Stimulated activated CD4-positive, alpha-beta T cell treated with anti-CD3 and anti-CD28 coated beads, Interleukin-4, amount 100 ng/mL, for 1 hour (primary cell): Measurements from ENCODE around the gene TFAP2D.

Source experiments
- DNase-seq: peaks from one replicate; pipeline ENCODE4 v3.0.0-alpha.2; 2020

The TFAP2D gene

GRCh38 chr6:50713226-50713625, at the start of gene TFAP2D:
TFAP2D (plus strand) TSS chr6:50713526; CDS start chr6:50714056, 530 bp downstream.
- no peak for DNase-seq

- no peak for DNase-seq
Measured at GRCh38 chr6:50663806-50664205, 49.5 kb upstream of the TFAP2D start.

- DNase-seq, result no peak
Measured at GRCh38 chr6:50666089-50666488, 47.2 kb upstream of the TFAP2D start.

DNA sequence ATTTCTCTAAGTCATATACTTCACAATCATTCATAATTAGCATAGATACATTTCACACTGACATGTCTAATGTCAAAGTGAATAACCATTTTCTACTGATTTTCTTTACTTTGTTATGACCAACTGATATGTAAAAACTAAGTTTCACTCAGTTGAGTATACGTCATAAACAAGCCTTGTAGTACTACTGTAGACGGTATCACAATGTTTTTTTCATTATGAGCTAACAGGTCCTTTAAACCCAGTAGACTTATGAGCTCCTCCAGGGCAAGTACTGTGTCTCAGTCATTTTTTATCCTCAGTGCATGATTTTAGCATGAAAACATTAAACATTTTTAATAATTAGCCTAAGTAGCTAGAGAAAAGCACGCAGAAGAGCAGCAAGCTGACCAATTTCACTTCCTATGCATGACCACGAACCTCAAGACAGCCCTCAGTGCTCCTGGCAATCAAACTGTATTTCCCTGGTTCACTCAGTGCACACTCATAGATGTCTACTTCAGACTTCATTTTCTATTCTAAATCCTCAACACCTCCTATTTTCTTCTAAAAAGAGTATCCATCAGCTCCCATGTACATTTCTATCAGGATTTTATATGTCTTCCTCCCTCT, 32.0 kb upstream of the TFAP2D start:
- DNase-seq, result no peak

DNA sequence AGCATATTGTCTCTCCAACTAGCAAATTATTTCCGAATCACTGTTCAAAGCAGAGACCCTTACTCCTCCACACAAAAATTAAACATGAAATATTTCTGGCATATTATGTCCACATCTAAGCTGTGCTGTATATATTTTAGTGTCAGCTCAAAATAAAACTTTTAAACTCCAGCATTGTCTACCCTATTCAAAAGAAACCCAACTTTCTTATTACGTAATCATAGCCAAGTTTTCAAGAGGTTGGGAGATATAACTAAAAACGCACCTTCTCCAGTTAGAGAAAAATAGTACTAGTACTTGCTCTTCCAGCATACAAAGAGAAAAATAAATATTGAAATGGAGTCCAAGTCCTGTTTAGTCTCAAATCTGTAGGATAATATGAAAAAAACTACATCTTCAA, 24.1 kb upstream of the TFAP2D start:
- no peak for DNase-seq

- DNase-seq, result no peak
Measured at GRCh38 chr6:50691814-50692495, 21.4 kb upstream of the TFAP2D start.

- DNase-seq, result no peak
Measured at GRCh38 chr6:50698546-50698945, 14.8 kb upstream of the TFAP2D start.

DNA sequence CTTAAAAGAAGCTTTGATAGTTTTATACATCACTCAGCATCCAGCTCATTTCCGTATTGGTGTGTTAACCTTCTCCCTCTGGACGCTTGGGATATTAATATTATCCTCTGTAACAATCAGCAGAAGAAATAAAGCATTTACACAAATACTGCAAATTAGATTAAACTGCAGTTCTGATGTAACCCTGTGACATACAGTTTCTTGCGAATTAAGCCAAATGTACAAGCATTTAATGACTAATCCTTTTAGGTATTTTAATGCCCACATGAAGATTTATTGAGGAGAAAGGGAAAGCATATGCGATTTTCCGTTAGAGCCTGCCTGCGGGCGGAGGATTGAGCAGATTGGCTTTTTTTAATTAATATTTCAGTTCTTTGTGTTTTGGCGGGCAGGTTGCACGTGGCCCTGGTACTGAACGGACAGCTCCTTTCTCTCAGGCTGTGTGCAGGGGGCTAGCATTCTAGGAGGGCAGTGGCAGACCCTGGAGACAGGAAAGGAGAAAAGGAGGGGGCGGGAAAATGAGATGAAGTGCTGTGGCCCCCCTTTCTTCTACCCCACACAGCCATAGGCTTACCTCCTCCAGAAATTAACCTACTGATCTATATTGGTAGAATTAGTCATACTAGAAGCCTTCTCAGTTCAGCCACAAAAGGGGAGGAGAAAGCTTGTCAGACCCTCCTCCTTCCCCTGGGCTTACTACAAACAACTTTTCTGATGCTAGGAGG, 14.1 kb upstream of the TFAP2D start:
- no peak for DNase-seq

GRCh38 chr6:50706575-50706974, 6.8 kb upstream of the TFAP2D start:
- no peak for DNase-seq

- no peak for DNase-seq
Measured at GRCh38 chr6:50707191-50707590, 6.1 kb upstream of the TFAP2D start.

DNA sequence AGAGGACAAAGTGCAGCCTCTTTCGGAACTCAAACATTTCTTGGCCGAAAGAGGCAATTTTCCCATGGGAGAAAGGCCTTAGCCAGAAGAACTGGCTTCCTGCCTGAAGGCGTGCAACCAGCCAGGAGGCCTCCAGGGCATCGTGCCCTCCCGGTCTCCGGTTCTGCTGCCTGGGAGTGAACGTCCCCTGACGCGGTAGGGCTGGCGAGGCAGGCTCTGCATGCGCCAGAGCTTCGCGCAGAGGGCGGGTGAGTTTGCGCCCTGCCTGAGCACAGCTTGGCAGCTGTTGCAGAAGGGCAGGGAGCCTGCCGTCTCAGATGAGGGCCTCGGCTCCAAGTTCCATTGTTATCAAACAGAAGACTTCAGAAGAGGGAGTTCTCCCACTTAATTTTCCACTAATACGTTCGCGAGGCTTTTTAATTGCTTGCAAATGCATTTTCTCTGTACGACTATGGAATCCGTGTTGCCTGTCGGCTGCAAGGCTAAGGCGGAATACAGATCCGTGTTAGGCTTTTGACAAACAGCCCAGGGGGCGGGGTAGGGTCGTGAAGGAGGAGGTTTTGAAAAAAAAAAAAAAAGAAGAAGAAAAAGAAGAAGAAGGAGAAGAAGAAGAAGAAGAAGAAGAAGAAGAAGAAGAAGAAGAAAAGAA, 5.5 kb upstream of the TFAP2D start:
- DNase-seq, result no peak

DNA sequence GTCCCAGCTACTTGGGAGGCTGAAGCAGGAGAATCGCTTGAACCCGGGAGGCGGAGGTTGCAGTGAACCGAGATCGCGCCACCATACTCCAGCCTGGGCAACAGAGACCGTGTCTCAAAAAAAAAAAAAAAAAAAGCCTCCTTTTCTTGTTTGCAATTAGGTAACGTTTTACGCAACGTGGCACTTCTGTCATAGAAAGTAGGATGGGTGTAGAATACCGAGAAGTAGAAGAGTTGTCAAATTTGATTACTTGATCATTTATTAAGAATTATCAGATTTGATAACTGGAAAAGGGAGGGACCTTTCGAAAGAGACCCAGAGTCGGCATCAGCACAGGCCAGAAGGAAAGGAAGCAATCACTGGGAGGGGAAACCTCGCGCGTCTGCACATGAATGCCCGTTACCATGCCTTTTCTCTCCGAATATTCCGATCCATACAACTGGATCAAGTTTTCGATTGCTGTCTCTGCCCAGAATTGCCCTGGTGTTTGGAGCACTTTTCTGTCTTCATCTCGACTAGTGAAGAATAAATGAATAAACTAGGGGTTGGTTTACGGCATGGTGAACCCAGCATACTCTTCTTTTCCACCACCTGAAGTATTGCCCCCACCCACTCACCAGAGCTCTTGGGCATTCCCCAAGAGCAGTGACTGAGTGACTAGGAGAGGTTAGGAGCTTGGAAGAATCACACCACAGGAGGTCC, 4.5 kb upstream of the TFAP2D start:
- no peak for DNase-seq

- DNase-seq, result no peak
Measured at GRCh38 chr6:50709366-50709734, 4.0 kb upstream of the TFAP2D start.

DNA sequence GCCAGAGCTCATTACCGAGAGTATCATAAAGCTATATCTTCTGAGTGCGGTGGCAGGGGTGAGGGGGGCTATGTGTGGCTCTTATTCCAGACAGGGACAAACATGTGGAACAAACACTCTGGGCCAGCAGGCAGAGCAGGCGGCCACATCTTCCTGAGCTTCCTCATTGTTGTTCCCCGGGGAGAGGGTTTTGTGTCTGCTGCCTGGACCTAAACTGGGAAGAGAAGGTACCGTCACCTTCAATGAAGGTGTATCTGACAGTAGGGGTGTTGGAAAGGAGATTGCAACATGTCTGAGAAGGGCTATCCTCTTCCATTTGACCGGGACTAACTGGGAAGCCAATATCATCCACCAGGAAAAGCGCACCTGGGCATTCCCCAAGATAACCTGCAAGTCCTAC, 1.6 kb upstream of the TFAP2D start:
- DNase-seq, result no peak

- no peak for DNase-seq
Measured at GRCh38 chr6:50712291-50712690, 1.0 kb upstream of the TFAP2D start.

- no peak for DNase-seq
Measured at GRCh38 chr6:50713977-50714486, 706 bp downstream of the TFAP2D start.

- no peak for DNase-seq
Measured at GRCh38 chr6:50714487-50715379, 1.4 kb downstream of the TFAP2D start.

DNA sequence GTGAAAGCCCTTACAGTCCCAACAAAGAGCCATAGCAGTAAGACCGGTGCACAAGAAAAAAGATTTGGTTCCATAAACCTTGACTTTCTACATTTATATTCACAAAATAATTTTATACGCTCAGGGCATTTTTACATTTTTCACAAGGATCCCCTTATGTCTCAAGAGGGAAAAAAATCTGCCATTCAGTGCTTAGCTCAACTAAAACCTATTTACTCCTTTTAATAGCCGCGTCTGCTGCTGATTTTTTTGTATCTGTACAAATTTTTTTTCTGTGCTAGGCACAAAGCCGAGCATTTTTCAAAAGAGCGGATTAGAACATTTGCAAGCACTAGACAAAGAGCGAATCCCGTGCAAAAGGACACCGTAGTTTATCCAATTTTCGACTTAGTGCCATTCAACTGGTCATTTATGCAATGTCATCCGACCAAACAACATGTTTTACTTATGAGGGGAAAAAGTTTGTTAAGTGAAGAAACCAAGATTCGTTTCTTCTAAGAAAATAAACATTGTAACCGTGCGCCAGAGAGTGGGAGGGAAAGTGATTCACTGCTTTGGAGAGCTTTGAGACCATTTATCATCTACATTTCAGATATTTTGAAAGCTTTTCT, 3.7 kb downstream of the TFAP2D start:
- no peak for DNase-seq

DNA sequence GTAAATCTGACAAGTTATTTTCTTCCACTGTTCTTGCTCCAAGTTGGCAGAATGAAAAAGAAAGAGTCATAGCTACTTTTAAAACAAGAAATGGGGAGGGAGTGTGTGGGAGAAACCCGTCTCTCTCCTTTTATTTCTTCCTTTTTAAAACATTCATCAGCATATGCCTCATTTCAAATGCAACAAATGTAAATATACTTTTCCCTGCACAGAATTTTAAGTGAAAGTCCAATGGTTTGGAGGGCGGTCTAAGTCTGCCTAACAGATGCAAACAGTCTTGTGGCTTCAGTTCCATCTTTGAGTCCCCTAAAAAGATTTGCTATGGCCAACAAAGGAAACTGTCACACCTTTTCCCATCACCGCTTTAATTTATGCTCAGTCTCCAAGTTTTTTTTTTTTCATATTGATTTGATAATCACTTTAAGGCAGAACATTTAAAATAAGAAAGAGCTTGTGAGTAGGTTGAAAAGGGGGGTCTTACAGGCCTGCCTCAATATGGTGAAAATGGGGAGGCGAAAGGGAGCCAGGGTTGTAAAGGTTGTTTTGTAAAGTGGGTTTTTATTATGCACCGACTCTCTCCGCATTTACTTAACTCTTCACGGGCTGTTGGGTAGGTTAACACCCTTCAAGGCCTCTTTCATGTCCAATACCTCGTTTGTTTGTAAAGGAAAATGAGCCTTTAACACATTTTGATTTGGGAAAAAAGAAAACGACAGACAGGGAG, 4.6 kb downstream of the TFAP2D start:
- DNase-seq, result no peak

DNA sequence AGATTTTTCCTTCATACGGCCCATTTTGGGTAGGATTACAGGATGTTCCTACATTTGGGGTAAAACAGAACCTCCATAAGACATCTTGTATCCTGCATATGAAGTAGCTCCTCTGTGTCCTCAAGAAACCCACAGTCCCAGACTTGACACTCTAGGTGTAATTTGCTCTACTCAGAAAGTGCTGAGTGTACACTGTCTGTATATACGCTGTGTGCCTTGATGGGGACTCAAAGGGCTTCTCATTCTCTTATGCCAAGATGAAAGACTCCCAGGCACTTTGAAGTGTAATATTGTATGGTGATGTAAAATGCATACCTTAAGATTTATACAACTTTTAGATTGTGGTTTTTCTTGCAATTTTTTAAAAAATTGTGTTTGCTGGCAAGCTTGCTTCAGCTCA, 5.2 kb downstream of the TFAP2D start:
- no peak for DNase-seq

DNA sequence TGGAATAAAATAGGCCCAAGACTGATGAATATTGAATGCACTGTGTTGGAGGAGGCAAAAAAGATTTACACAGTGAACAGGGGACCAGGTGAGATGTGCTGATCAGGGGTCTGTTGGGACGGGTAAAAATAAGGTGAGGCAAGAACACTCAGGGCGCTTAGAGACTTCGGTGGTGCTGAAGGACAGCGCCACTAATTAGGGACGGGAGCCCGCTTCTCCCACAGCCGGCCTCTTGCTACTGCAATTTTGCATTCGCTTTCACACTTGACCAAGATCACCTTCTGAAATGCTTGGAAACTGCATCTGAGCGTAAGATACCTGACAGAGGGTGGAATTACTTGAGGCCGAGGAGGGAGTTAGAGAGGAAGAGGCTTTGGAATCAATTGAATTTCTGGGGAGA, 7.3 kb downstream of the TFAP2D start:
- DNase-seq, result no peak
